DND-41 (cell line): Measurements from ENCODE around the gene ARRDC2.

ENCODE experiments used
- CTCF ChIP-seq: IDR thresholded peaks from 2 replicates; pipeline ENCODE4 v1.5.1; 2012; ENCODE audit warnings: borderline replicate concordance, low read length, moderate library complexity, mild to moderate bottlenecking; ENCODE audit not compliant: poor library complexity, severe bottlenecking; ENCODE audit errors: extremely low read depth
- EZH2 ChIP-seq: IDR thresholded peaks from 3 replicates; pipeline ENCODE4 v1.6.1; 2012; ENCODE audit warnings: borderline replicate concordance, low read depth, mild to moderate bottlenecking, moderate library complexity, low read length, inconsistent platforms; ENCODE audit not compliant: severe bottlenecking

- TF ChIP-seq CTCF (no peak), EZH2 (no peak)
Observed at GRCh38 chr19:17981611-17982010, 26.4 kb upstream of the ARRDC2 start.
